Mesenchymal stem cell (in vitro differentiated cells and primary cell): ENCODE data around the gene SSH2.
"Not testable (repeated sequence)": the region's sequence is repeated elsewhere in the genome, so short reads cannot be mapped to it uniquely, and the experiment has no call there.

Source experiments
- DNase-seq: peaks from one replicate; pipeline ENCODE4 v3.0.0-alpha.2; 2013
- H2AFZ ChIP-seq: one replicate; pipeline ENCODE4 v1.6.1; 2013; ENCODE audit warnings: low read depth, mild to moderate bottlenecking, control low read depth, inconsistent platforms, low read length, moderate library complexity
- H2AK5ac ChIP-seq: 2 replicates; pipeline ENCODE4 v1.6.1; 2013; ENCODE audit warnings: low read length, moderate library complexity, mild to moderate bottlenecking, inconsistent platforms; ENCODE audit not compliant: severe bottlenecking
- H2BK120ac ChIP-seq: one replicate; pipeline ENCODE4 v1.6.1; 2013; ENCODE audit warnings: low read depth, mild to moderate bottlenecking, inconsistent platforms, low read length, moderate library complexity
- H2BK12ac ChIP-seq, 2 experiments: one replicate each; pipeline ENCODE4 v1.6.1; 2013; ENCODE audit warnings: inconsistent platforms in 2 of 2, low read length in 2 of 2, mild to moderate bottlenecking in 2 of 2, moderate library complexity in 2 of 2, control low read depth in 1 of 2
- H2BK15ac ChIP-seq: one replicate; pipeline ENCODE4 v1.6.1; 2013; ENCODE audit warnings: mild to moderate bottlenecking, low read depth, inconsistent platforms; ENCODE audit not compliant: poor library complexity, severe bottlenecking
- H2BK5ac ChIP-seq: 2 replicates; pipeline ENCODE4 v1.6.1; 2013; ENCODE audit warnings: low read depth, mild to moderate bottlenecking, low read length, control low read depth, inconsistent platforms; ENCODE audit not compliant: poor library complexity, severe bottlenecking
- H3K14ac ChIP-seq, 2 experiments: one replicate each; pipeline ENCODE4 v1.6.1; 2013; ENCODE audit warnings: inconsistent platforms in 2 of 2, low read length in 2 of 2, control low read depth in 1 of 2, mild to moderate bottlenecking in 1 of 2, moderate library complexity in 1 of 2
- H3K18ac ChIP-seq, 2 experiments: one replicate each; pipeline ENCODE4 v1.6.1; 2013; ENCODE audit warnings: inconsistent platforms in 2 of 2, low read length in 2 of 2, control low read depth in 1 of 2, low read depth in 1 of 2, mild to moderate bottlenecking in 1 of 2
- H3K23ac ChIP-seq, 2 experiments: one replicate each; pipeline ENCODE4 v1.6.1; 2013; ENCODE audit warnings: inconsistent platforms in 2 of 2, low read length in 2 of 2, mild to moderate bottlenecking in 2 of 2, moderate library complexity in 2 of 2, control low read depth in 1 of 2
- H3K27ac ChIP-seq: 2 replicates; pipeline ENCODE4 v1.5.1; 2013; ENCODE audit warnings: mild to moderate bottlenecking, moderate library complexity, low read length, control low read depth, inconsistent platforms; ENCODE audit not compliant: poor library complexity, severe bottlenecking
- H3K27me3 ChIP-seq, 2 experiments: 2 replicates each; pipeline versions ENCODE4 v1.6.1 to v1.7.0; 2013; ENCODE audit warnings: low read length in 2 of 2, mild to moderate bottlenecking in 2 of 2, moderate library complexity in 2 of 2, control low read depth in 1 of 2, inconsistent platforms in 1 of 2; ENCODE audit not compliant: control insufficient read depth in 1 of 2, insufficient read depth in 1 of 2
- H3K36me3 ChIP-seq, 2 experiments: 2 replicates each; pipeline versions ENCODE4 v1.6.1 to v1.7.0; 2013; ENCODE audit warnings: low read length in 2 of 2, control low read depth in 1 of 2, inconsistent platforms in 1 of 2, low read depth in 1 of 2, mild to moderate bottlenecking in 1 of 2; ENCODE audit not compliant: insufficient read depth in 2 of 2, control insufficient read depth in 1 of 2
- H3K4ac ChIP-seq, 2 experiments: one replicate each; pipeline ENCODE4 v1.6.1; 2013; ENCODE audit warnings: inconsistent platforms in 2 of 2, low read length in 2 of 2, mild to moderate bottlenecking in 2 of 2, moderate library complexity in 2 of 2, control low read depth in 1 of 2, low read depth in 1 of 2
- H3K4me1 ChIP-seq: 2 replicates; pipeline ENCODE4 v1.6.1; 2013; ENCODE audit warnings: low read depth, low read length, control low read depth; ENCODE audit not compliant: control insufficient read depth, insufficient read depth
- H3K4me2 ChIP-seq: 2 replicates; pipeline ENCODE4 v1.6.1; 2013; ENCODE audit warnings: low read length, mild to moderate bottlenecking, inconsistent platforms; ENCODE audit not compliant: poor library complexity, severe bottlenecking
- H3K4me3 ChIP-seq, 2 experiments: 2 replicates each; pipeline versions ENCODE4 v1.5.1 to v1.7.0; 2013; ENCODE audit warnings: low read length in 2 of 2, mild to moderate bottlenecking in 2 of 2, control low read depth in 1 of 2, low read depth in 1 of 2; ENCODE audit not compliant: insufficient read depth in 1 of 2
- H3K79me1 ChIP-seq: replicated peaks from 2 replicates; pipeline ENCODE4 v1.6.1; 2013; ENCODE audit warnings: mild to moderate bottlenecking, control low read depth, low read length, inconsistent platforms; ENCODE audit not compliant: poor library complexity, severe bottlenecking
- H3K9ac ChIP-seq: 2 replicates; pipeline ENCODE4 v1.7.0; 2013; ENCODE audit warnings: mild to moderate bottlenecking, low read length, moderate library complexity
- H3K9me3 ChIP-seq: 2 replicates; pipeline ENCODE4 v1.7.0; 2013; ENCODE audit warnings: mild to moderate bottlenecking, low read length; ENCODE audit not compliant: control insufficient read depth
- H4K8ac ChIP-seq: one replicate; pipeline ENCODE4 v1.6.1; 2013; ENCODE audit warnings: inconsistent platforms, mild to moderate bottlenecking, low read length, moderate library complexity
- H4K91ac ChIP-seq: one replicate; pipeline ENCODE4 v1.6.1; 2013; ENCODE audit warnings: mild to moderate bottlenecking, low read length, inconsistent platforms
- WGBS: methylation state at CpG from one replicate; pipeline ENCODE4 v1.1.7; 2013; ENCODE audit warnings: mixed read lengths; 5-methylcytosine and 5-hydroxymethylcytosine counted together

SSH2 gene

DNA sequence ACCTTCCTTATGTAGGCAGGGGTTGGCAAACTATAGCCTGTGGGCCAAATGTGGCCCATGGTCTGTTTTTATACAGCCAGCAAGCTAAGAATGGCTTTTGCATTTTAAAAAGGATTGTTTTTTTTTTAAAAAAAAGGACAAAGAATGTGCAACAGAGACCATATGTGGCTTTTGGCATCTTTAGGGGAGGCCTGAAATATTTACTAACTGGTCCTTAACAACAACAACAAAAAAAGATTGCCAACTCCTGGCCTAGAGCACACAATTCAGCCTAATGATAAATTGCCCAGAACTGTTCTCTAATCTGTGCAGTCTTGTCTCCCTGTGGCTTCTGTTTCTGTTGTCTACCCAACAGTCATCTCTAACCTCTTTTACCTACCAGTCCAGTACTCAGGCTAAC, 67.1 kb downstream of the SSH2 start:
- Histone ChIP-seq H3K27ac (no peak overlapping the region), H4K91ac (no peak overlapping the region), H3K14ac (no peak overlapping the region), H3K27me3 (no peaks in the 10 kb centered on the region), H2AFZ (no peak overlapping the region), H3K4ac (no peak overlapping the region), H2BK5ac (no peak overlapping the region), H3K79me1 (peaks cover 27% of the 10 kb centered on the region), H3K4me3 (no peak overlapping the region), H3K36me3 (no peaks in the 10 kb centered on the region), H3K18ac (no peak overlapping the region), H3K4me2 (no peak overlapping the region), H2AK5ac (no peak overlapping the region), H3K9me3 (no peaks in the 10 kb centered on the region), H2BK15ac (no peak overlapping the region), H3K23ac (no peak overlapping the region), H4K8ac (no peak overlapping the region), H3K9ac (no peak overlapping the region), H2BK12ac (no peak overlapping the region), H3K4me1 (no peaks in the 10 kb centered on the region), H2BK120ac (no peak overlapping the region)
- DNase-seq, result no peak

DNA sequence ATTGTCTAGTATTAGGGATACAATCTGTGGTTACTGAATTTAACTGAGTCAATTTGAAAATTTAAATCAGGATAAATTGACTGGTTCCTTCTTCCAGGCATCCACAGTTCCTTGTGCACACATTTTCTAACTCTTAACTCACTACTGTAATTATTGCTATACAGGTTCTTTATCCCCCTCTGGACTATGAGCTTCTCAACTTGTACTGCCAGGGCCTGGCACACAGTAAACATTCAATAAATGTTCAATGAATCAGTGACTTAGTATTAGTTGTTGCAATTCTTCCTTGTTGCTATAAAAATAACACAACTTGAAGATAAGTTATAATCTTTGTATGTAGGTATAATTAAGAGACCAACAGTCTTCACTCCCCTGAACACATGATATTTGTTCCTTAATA, 67.9 kb downstream of the SSH2 start:
- H3K4me3 ChIP-seq, result no peak overlapping the region
- no peak overlapping the region for H3K23ac ChIP-seq
- H2AFZ ChIP-seq, result no peak overlapping the region
- no peak overlapping the region for H3K27ac ChIP-seq
- H3K18ac ChIP-seq, result no peak overlapping the region
- H4K91ac ChIP-seq, result no peak overlapping the region
- DNase-seq, result no peak
- no peak overlapping the region for H2BK12ac ChIP-seq
- H3K79me1 ChIP-seq, result peaks cover 31% of the 10 kb centered on the region
- no peak overlapping the region for H3K4me2 ChIP-seq
- H2AK5ac ChIP-seq, result no peak overlapping the region
- H2BK120ac ChIP-seq, result no peak overlapping the region
- no peaks in the 10 kb centered on the region for H3K36me3 ChIP-seq
- H4K8ac ChIP-seq, result no peak overlapping the region
- H3K9me3 ChIP-seq, result no peaks in the 10 kb centered on the region
- H3K27me3 ChIP-seq, result no peaks in the 10 kb centered on the region
- H3K4me1 ChIP-seq, result no peaks in the 10 kb centered on the region
- no peak overlapping the region for H2BK5ac ChIP-seq
- no peak overlapping the region for H3K14ac ChIP-seq
- H2BK15ac ChIP-seq, result no peak overlapping the region
- no peak overlapping the region for H3K9ac ChIP-seq
- H3K4ac ChIP-seq, result no peak overlapping the region

DNA sequence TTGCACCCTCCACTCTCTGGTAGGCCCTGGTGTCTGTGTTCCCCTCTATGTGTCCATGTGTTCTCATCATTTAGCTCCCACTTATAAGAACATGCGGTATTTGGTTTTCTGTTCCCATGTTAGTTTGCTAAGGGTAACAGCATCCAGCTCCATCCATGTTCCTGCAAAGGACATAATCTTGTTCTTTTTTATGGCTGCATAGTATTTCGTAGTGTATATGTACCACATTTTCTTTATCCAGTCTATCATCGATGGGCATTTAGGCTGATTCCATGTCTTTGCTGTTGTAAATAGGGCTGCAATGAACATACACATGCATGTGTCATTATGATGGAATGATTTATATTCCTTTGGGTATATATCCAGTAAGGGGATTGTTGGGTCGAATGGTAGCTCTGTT, 70.6 kb downstream of the SSH2 start:
- H3K27me3 ChIP-seq, H2BK12ac ChIP-seq, H3K4me3 ChIP-seq, H3K36me3 ChIP-seq, H3K4me1 ChIP-seq, DNase-seq, H3K9ac ChIP-seq, H4K91ac ChIP-seq, H2AFZ ChIP-seq, H2BK5ac ChIP-seq, H3K4ac ChIP-seq, H4K8ac ChIP-seq, H3K9me3 ChIP-seq, H2BK15ac ChIP-seq, H3K4me2 ChIP-seq, H2AK5ac ChIP-seq, H3K14ac ChIP-seq, H3K18ac ChIP-seq, H2BK120ac ChIP-seq, H3K23ac ChIP-seq, H3K27ac ChIP-seq: not testable (repeated sequence)
- H3K79me1 ChIP-seq, result peaks cover 28% of the 10 kb centered on the region
- WGBS, result 92% methylated on average over 4 of the region's 4 CpGs

DNA sequence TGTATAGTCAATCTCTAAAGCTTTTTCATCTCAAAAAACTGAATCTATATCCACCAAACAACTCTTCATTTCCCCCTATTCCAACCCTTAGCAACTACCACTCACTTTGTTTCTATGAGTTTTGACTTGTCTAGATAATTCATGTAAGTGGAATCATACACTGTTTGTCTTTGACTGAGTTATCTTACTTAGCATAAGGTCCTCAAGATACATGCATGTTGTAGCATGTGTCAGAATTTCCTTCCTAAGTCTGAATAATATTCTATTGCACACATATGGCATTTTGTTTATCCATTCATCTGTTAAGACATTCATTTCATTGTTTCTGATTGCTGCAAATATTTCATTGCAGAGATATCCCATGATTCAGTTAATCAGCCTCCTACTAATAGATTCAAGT, 72.2 kb downstream of the SSH2 start:
- no peaks in the 10 kb centered on the region for H3K9me3 ChIP-seq

More for the DNA sequence above, 72.2 kb downstream of the SSH2 start:
- Histone ChIP-seq H3K79me1 (peaks cover 23% of the 10 kb centered on the region), H4K91ac (no peak overlapping the region), H3K4ac (no peak overlapping the region), H3K4me1 (no peaks in the 10 kb centered on the region), H2BK120ac (no peak overlapping the region), H2AK5ac (no peak overlapping the region), H3K9ac (no peak overlapping the region), H3K4me3 (no peak overlapping the region), H3K27me3 (no peaks in the 10 kb centered on the region), H3K18ac (no peak overlapping the region), H3K27ac (no peak overlapping the region), H3K36me3 (peaks cover 0 to 3% of the 10 kb centered on the region in 2 experiments), H3K23ac (no peak overlapping the region), H2BK5ac (no peak overlapping the region), H2BK12ac (no peak overlapping the region), H2AFZ (no peak overlapping the region), H3K4me2 (no peak overlapping the region), H4K8ac (no peak overlapping the region), H3K14ac (no peak overlapping the region), H2BK15ac (no peak overlapping the region)
- no peak for DNase-seq
